Measurements from ENCODE around the gene SDR42E2.

Gene SDR42E2

DNA sequence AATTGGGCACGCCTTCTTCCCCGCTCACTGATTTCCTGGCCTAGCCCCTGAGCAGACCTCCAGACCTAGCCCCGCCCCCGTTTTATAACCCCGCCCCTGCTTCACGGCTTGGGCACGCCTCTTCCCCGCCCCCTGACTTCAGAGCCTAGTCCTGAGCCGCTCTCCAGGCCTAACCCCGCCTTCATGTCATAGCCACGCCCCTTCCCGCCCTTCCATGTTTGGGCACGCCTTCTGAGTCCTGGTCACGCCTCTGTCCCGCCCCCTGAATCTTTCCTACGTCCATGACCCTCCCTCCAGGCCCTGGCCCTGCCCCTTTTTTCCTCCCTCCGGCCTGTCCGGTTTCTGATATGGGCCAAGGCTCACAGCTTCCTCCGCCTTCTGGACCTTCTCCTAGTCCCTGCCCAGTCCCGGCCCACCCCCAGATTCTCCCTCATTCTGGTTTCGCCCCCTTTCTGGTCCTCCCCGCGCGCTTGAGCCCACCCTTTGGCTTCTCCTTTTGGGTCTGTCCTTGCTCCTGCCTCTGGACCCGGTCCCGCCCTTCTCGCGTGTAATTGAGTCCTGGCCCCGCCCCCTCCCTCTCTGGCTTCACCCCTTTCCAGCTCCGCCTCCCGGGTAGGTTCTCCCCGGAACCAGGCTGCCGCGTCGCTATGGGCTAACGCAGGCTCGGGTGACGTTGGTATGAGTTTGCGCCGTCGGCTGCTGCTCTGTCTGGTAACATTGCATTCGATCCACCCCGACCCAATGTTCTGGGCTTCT, 28.6 kb downstream of the SDR42E2 start:
- POLR2A ChIA-PET = interaction anchor here (0.8 kb wide), 1 partner anchor 106 kb away, joined by 3 read pairs; no protein-coding TSS in a partner anchor

DNA sequence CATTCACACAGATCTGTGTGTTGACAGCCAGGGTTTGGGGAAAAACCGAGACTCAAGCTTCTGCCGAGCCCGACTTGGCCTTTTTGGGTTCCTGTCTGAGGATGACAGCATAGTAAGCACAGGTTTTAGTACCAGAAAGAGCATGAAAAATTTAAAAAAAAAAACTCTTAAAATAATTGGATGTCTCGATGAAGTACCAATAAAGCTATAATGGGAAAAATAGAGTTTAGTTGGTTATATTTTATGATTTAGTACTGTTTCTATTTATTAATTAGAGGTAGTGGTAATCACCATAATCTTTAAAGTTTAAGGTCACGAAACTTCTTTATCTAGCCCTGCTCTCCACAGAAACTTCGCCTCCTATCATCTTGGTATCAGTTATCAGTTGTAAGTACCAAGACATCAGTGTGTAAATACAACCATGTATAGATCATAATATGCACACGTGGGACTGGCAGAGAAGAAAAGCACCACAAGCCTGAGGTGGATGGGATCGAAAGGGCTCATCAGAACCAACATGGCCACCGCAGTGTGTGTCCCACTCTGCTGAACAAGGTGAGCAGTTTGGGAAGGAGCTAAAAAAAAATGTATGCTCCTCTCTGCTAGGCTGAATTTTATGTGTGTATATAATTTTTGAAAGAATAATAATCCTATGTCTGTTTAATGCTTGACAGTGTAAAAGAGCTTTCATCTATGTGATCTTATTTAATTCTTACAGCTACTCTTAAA, 29.4 kb downstream of the SDR42E2 start:
- Histone ChIP-seq H3K4me1 (ENCODE audit: control extremely low read depth in 1 of 4, control insufficient read depth in 4 of 4, insufficient read depth in 4 of 4, low read length in 3 of 4) (peaks cover 23 to 61% (median 47%) of the 10 kb centered on the region in 4 experiments), H3K27ac (ENCODE audit: insufficient read depth in 1 of 2, low read depth in 1 of 2, low read length in 2 of 2, poor library complexity in 1 of 2, severe bottlenecking in 2 of 2) (peak overlapping the region; percentile 25 to 82), H3K9me3 (ENCODE audit: control extremely low read depth in 1 of 5, control insufficient read depth in 4 of 5, insufficient read depth in 2 of 5, low read depth in 1 of 5, low read length in 4 of 5) (no peaks in the 10 kb centered on the region), H3K4me3 (ENCODE audit: control insufficient read depth in 1 of 7, extremely low read depth in 1 of 7, insufficient read depth in 4 of 7, low read depth in 2 of 7, low read length in 6 of 7) (peak overlapping the region; percentile 62 to 88 (median 77)), H3K27me3 (replicated peaks in 2 of 5; ENCODE audit: control insufficient read depth in 4 of 5, insufficient read depth in 5 of 5, low read length in 4 of 5) (no peaks in the 10 kb centered on the region), H3K36me3 (ENCODE audit: control insufficient read depth in 4 of 4, insufficient read depth in 4 of 4, low read length in 3 of 4) (no peaks in the 10 kb centered on the region)
- 6% methylated on average over 6 of the region's 9 CpGs for WGBS (ENCODE audit: insufficient coverage)
- peak in 2 of 3 donors; percentile 24 to 33 for DNase-seq
- POLR2A ChIA-PET = interaction anchor here (0.8 to 1.0 kb wide), 2 partner anchors 105 to 106 kb away, joined by 3 to 5 read pairs; partner anchors contain the start of gene POLR3E
- CTCF ChIA-PET = interaction anchor here (0.6 to 2.2 kb wide), 6 partner anchors 10 to 106 kb away, joined by 3 to 14 read pairs (median 5); partner anchors contain the start of gene POLR3E

More for the DNA sequence above, 28.6 kb downstream of the SDR42E2 start:
- H3K4me3 ChIP-seq (ENCODE audit: control insufficient read depth in 1 of 7, extremely low read depth in 1 of 7, insufficient read depth in 4 of 7, low read depth in 2 of 7, low read length in 6 of 7) = peak overlapping the region; percentile 62 to 88 (median 77)
- H3K4me1 ChIP-seq (ENCODE audit: control extremely low read depth in 1 of 4, control insufficient read depth in 4 of 4, insufficient read depth in 4 of 4, low read length in 3 of 4) = peaks cover 23 to 57% (median 45%) of the 10 kb centered on the region in 4 experiments
- CTCF ChIA-PET = interaction anchor here (0.6 to 1.0 kb wide), 2 partner anchors 11 to 109 kb away, joined by 3 read pairs; no protein-coding TSS in a partner anchor
- H3K27ac ChIP-seq (ENCODE audit: insufficient read depth in 1 of 2, low read depth in 1 of 2, low read length in 2 of 2, poor library complexity in 1 of 2, severe bottlenecking in 2 of 2) = peak overlapping the region; percentile 25 to 82
- no peaks in the 10 kb centered on the region for H3K36me3 ChIP-seq (ENCODE audit: control insufficient read depth in 4 of 4, insufficient read depth in 4 of 4, low read length in 3 of 4)
- DNase-seq = peak; percentile 94 to 96 (median 95)
- under 1% methylated on average over 37 of the region's 43 CpGs for WGBS (ENCODE audit: insufficient coverage)
- H3K9me3 ChIP-seq (ENCODE audit: control extremely low read depth in 1 of 5, control insufficient read depth in 4 of 5, insufficient read depth in 2 of 5, low read depth in 1 of 5, low read length in 4 of 5) = no peaks in the 10 kb centered on the region
- no peaks in the 10 kb centered on the region for H3K27me3 ChIP-seq (replicated peaks in 2 of 5; ENCODE audit: control insufficient read depth in 4 of 5, insufficient read depth in 5 of 5, low read length in 4 of 5)

- H3K9me3 ChIP-seq (ENCODE audit: control extremely low read depth in 1 of 5, control insufficient read depth in 4 of 5, insufficient read depth in 2 of 5, low read depth in 1 of 5, low read length in 4 of 5) = no peaks in the 10 kb centered on the region
- peak; percentile 88 to 94 (median 93) for DNase-seq
- H3K36me3 ChIP-seq (ENCODE audit: control insufficient read depth in 4 of 4, insufficient read depth in 4 of 4, low read length in 3 of 4) = no peaks in the 10 kb centered on the region
- H3K27ac ChIP-seq (ENCODE audit: insufficient read depth in 1 of 2, low read depth in 1 of 2, low read length in 2 of 2, poor library complexity in 1 of 2, severe bottlenecking in 2 of 2) = peak overlapping the region in 1 of 2 experiments; percentile 82
- CTCF ChIA-PET = interaction anchor here (0.6 to 2.2 kb wide), 8 partner anchors 9 to 119 kb away, joined by 3 to 14 read pairs (median 4); partner anchors contain the start of gene POLR3E
- 18% methylated on average over 15 of the region's 16 CpGs for WGBS (ENCODE audit: insufficient coverage)
- POLR2A ChIA-PET = interaction anchor here (1.0 kb wide), 1 partner anchor 105 kb away, joined by 5 read pairs; the partner anchor contains the start of gene POLR3E
- H3K4me1 ChIP-seq (ENCODE audit: control extremely low read depth in 1 of 4, control insufficient read depth in 4 of 4, insufficient read depth in 4 of 4, low read length in 3 of 4) = peaks cover 23 to 61% (median 47%) of the 10 kb centered on the region in 4 experiments
- H3K27me3 ChIP-seq (replicated peaks in 2 of 5; ENCODE audit: control insufficient read depth in 4 of 5, insufficient read depth in 5 of 5, low read length in 4 of 5) = no peaks in the 10 kb centered on the region
- H3K4me3 ChIP-seq (ENCODE audit: control insufficient read depth in 1 of 7, extremely low read depth in 1 of 7, insufficient read depth in 4 of 7, low read depth in 2 of 7, low read length in 6 of 7) = peak overlapping the region in 6 of 7 experiments; percentile 72 to 88 (median 80)
Observed at GRCh38 chr16:22192261-22193062, 30.2 kb downstream of the SDR42E2 start.

- no peaks in the 10 kb centered on the region for H3K9me3 ChIP-seq (ENCODE audit: control extremely low read depth in 1 of 5, control insufficient read depth in 4 of 5, insufficient read depth in 2 of 5, low read depth in 1 of 5, low read length in 4 of 5)
- POLR2A ChIA-PET = no interaction called here
- DNase-seq = no peak
- H3K27me3 ChIP-seq (replicated peaks in 2 of 5; ENCODE audit: control insufficient read depth in 4 of 5, insufficient read depth in 5 of 5, low read length in 4 of 5) = no peaks in the 10 kb centered on the region
- H3K27ac ChIP-seq (ENCODE audit: insufficient read depth in 1 of 2, low read depth in 1 of 2, low read length in 2 of 2, poor library complexity in 1 of 2, severe bottlenecking in 2 of 2) = no peak overlapping the region
- H3K4me3 ChIP-seq (ENCODE audit: control insufficient read depth in 1 of 7, extremely low read depth in 1 of 7, insufficient read depth in 4 of 7, low read depth in 2 of 7, low read length in 6 of 7) = peak overlapping the region in 1 of 7 experiments; percentile 85
- no peaks in the 10 kb centered on the region for H3K36me3 ChIP-seq (ENCODE audit: control insufficient read depth in 4 of 4, insufficient read depth in 4 of 4, low read length in 3 of 4)
- no CpG with 5 or more reads among the region's 2 CpGs for WGBS (ENCODE audit: insufficient coverage)
- peaks cover 23 to 59% (median 46%) of the 10 kb centered on the region in 4 experiments for H3K4me1 ChIP-seq (ENCODE audit: control extremely low read depth in 1 of 4, control insufficient read depth in 4 of 4, insufficient read depth in 4 of 4, low read length in 3 of 4)
- CTCF ChIA-PET = interaction anchor here (0.9 to 2.2 kb wide), 6 partner anchors 11 to 118 kb away, joined by 3 to 14 read pairs (median 5); partner anchors contain the start of gene POLR3E
Observed at GRCh38 chr16:22193063-22193411, 30.7 kb downstream of the SDR42E2 start.

DNA sequence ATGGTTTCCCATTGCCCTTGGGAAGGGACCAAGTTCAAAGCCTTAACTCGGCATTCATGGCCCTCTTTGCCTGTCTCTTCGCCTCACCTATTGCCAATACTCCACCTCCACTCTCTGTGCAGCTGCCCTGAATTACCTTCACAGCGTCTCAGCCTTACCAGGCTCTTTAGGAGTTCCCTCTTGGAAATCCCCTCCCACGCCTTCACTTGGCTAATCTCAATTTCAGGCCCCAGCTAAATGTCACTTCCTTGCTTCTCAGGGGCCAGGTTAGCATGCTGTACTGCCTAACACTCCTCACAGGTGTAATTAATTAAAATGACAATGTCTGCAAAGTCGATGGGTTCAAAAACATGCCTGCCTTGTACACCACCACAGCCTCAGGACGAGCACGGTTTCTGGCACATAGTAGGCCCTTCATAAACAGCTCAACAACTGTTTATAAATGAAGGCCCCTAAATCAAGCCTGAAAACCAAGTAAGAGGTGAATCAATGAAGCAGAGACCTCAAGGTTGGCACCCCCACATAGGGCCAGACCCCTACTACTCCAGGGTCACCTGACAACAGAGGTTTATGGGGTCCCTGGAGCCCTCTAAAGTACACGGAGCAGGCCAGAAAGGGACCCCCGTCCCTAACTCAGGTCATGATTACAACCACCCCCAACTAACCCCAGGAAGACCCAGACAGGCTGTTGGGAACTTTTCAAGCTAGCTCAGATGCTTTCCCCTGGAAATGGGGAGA, 32.6 kb downstream of the SDR42E2 start:
- Histone ChIP-seq H3K4me1 (ENCODE audit: control extremely low read depth in 1 of 4, control insufficient read depth in 4 of 4, insufficient read depth in 4 of 4, low read length in 3 of 4) (peaks cover 11 to 41% (median 31%) of the 10 kb centered on the region in 4 experiments), H3K27me3 (replicated peaks in 2 of 5; ENCODE audit: control insufficient read depth in 4 of 5, insufficient read depth in 5 of 5, low read length in 4 of 5) (no peaks in the 10 kb centered on the region), H3K9me3 (ENCODE audit: control extremely low read depth in 1 of 5, control insufficient read depth in 4 of 5, insufficient read depth in 2 of 5, low read depth in 1 of 5, low read length in 4 of 5) (no peaks in the 10 kb centered on the region), H3K27ac (ENCODE audit: insufficient read depth in 1 of 2, low read depth in 1 of 2, low read length in 2 of 2, poor library complexity in 1 of 2, severe bottlenecking in 2 of 2) (peak overlapping the region in 1 of 2 experiments; percentile 14), H3K36me3 (ENCODE audit: control insufficient read depth in 4 of 4, insufficient read depth in 4 of 4, low read length in 3 of 4) (no peaks in the 10 kb centered on the region), H3K4me3 (ENCODE audit: control insufficient read depth in 1 of 7, extremely low read depth in 1 of 7, insufficient read depth in 4 of 7, low read depth in 2 of 7, low read length in 6 of 7) (peak overlapping the region in 1 of 7 experiments; percentile 93)
- WGBS (ENCODE audit: insufficient coverage) = 82% methylated on average over 6 of the region's 9 CpGs
- DNase-seq = peak in 2 of 3 donors; percentile 62
- ChIA-PET POLR2A (interaction anchor here (0.8 kb wide), 1 partner anchor 12 kb away, joined by 3 read pairs; no protein-coding TSS in a partner anchor), CTCF (interaction anchor here (1.1 to 2.9 kb wide), 6 partner anchors 10 to 106 kb away, joined by 3 to 13 read pairs (median 7); partner anchors contain the start of gene POLR3E)

GRCh38 chr16:22195445-22195694, 33.1 kb downstream of the SDR42E2 start:
- no peak for DNase-seq
- Histone ChIP-seq H3K36me3 (ENCODE audit: control insufficient read depth in 4 of 4, insufficient read depth in 4 of 4, low read length in 3 of 4) (no peaks in the 10 kb centered on the region), H3K4me3 (ENCODE audit: control insufficient read depth in 1 of 7, extremely low read depth in 1 of 7, insufficient read depth in 4 of 7, low read depth in 2 of 7, low read length in 6 of 7) (peak overlapping the region in 4 of 7 experiments; percentile 69 to 95 (median 90)), H3K27me3 (replicated peaks in 2 of 5; ENCODE audit: control insufficient read depth in 4 of 5, insufficient read depth in 5 of 5, low read length in 4 of 5) (no peaks in the 10 kb centered on the region), H3K27ac (ENCODE audit: insufficient read depth in 1 of 2, low read depth in 1 of 2, low read length in 2 of 2, poor library complexity in 1 of 2, severe bottlenecking in 2 of 2) (peak overlapping the region in 1 of 2 experiments; percentile 14), H3K9me3 (ENCODE audit: control extremely low read depth in 1 of 5, control insufficient read depth in 4 of 5, insufficient read depth in 2 of 5, low read depth in 1 of 5, low read length in 4 of 5) (no peaks in the 10 kb centered on the region), H3K4me1 (ENCODE audit: control extremely low read depth in 1 of 4, control insufficient read depth in 4 of 4, insufficient read depth in 4 of 4, low read length in 3 of 4) (peaks cover 11 to 37% (median 28%) of the 10 kb centered on the region in 4 experiments)
- POLR2A ChIA-PET = no interaction called here
- CTCF ChIA-PET = interaction anchor here (1.1 to 2.9 kb wide), 6 partner anchors 9 to 105 kb away, joined by 3 to 13 read pairs (median 7); partner anchors contain the start of gene POLR3E

All from common myeloid progenitor, CD34-positive (primary cell).